NCI-H2227 treated with DMSO at 0.1 percent for 48 hours (cell line): ENCODE measurements around the gene TSHZ1.
"Not testable (repeated sequence)": the region's sequence is repeated elsewhere in the genome, so short reads cannot be mapped to it uniquely, and the experiment has no call there.

Source experiments
- DNase-seq: peaks from one replicate; lab custom pipeline; 2025; lab: John Stamatoyannopoulos, UW

The TSHZ1 gene

DNA sequence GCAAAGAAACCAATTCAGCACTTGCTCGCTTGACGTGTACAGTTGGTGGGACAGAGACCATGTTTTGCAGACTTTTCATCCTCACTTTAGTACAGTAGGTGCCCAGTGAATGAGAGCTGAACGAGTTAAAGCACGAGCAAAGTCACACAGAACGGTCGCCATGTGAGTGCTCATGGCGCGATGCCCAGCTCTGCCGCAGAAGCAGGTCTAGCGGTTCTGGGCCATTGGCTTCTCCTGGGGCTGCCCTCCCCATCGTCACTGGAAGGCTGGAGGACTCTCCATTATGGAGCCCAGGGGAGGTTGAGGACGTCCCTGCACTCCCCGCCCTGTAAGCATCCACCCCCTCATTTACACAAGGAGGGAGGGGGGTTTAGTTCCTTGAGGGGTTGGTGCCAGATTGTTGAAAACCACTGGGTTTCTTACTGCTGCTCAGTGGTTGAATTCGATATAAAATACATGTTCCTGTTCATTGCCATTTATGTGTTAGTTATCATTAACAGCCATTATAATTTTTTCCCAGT, 26.6 kb upstream of the TSHZ1 start:
- no peak for DNase-seq

DNA sequence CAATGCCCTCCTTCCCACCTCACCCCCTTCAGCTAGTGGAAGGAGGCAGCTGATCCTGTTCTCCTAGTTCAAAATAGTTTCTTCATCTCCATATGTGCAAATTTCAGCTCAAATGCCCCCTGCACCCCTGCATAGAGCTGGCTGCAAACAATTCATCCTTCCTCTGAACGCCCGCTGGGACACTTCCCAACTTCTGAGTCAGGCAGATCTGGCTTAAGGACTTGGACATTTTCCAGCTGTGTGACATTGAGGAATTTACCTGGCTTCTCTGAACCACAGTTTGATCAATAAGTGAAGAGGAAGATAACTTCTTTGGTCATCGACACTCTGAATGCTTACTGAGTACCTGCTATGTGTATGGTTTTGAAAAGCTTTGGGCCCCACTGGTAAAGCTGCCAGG, 25.1 kb upstream of the TSHZ1 start:
- no peak for DNase-seq

DNA sequence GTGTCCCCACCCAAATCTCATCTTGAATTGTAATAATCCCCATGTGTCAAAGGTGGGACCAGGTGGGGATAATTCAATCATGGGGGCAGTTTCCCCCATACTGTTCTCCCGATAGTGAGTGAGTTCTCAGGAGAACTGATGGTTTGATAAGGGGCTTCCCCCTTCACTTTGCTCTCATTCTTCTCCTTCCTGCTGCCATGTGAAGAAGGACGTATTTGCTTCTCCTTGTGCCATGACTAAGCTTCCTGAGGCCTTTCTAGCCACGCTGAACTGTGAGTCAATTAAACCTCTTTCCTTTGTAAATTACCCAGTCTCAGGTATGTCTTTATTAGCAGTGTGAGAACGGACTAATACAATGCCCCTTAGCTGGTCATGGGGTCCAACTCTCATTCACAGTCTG, 22.9 kb upstream of the TSHZ1 start:
- DNase-seq: not testable (repeated sequence)

DNA sequence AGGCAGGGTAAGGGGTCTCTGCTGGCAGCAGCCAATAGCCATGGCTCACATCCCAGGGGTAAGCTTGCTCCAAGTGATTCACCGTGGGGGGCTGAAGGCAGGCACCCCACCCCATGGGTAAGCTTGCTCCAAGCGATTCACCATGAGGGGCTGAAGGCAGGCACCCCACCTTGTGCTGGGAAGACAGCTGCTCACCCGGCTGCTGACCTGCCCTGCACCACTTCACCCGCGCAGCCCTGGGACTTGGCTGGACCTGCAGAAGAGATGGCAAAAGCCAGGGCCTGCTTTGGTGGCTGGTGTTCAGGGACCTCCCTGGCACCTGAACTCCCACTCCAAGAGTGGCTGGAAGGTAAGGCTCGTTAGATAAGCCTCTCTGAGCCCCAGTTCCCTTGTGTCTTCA, 20.9 kb upstream of the TSHZ1 start:
- no peak for DNase-seq

DNA sequence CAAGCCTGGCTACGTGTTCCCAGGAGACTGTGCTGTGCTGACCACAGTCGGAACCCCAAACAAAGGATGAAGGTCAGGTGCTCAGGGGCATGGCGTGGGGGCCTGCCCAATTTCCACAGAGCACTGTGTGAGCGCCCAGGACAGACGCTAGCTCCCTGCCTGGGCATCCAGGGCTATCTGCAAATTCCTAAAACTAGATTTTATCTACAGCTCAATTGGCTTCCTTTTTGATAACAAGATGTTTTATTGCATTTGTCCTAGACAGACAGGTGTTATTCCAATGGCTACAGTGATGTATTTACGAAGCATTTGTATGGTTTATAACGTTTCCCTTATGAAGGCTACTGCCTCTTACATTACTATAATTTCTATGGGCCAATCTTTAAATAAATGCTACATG, 17.7 kb upstream of the TSHZ1 start:
- DNase-seq: no peak

DNA sequence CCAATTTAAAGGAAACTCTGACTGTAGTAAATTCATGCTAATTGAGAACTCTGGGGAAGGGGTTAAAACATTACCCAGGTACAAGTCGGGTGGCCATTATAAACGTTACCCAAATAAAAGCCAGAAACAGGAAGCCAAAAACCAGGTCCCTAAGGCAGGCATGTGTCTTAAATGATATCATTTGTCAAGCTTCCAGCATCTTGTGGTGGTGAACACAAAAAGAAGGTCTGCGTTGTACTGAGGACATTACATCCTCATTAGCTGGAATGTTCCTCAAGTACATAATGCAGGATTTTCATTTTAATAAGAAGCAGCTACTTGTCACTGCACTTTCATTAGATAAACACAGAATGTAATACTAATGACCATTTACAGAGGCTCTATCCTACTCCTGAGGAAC, 12.6 kb upstream of the TSHZ1 start:
- no peak for DNase-seq

DNA sequence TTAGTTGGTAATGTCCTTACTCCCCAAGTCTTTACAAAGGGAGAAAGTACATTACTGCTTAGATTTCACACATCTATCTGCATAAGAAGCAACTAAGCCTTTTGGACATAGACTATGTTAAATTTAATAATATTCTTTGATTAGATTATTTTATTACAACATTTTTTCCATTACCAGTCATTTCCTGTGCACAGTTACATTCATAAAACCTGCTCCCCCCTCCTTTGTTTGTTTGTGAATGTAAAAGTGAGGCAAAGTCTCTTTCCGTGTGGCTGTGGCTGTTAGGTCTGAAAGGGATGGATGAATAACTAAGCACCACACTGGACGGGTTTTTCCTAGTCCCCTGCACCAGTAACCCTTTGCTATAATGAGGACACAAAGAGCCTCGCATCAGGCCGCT, 11.3 kb upstream of the TSHZ1 start:
- no peak for DNase-seq

DNA sequence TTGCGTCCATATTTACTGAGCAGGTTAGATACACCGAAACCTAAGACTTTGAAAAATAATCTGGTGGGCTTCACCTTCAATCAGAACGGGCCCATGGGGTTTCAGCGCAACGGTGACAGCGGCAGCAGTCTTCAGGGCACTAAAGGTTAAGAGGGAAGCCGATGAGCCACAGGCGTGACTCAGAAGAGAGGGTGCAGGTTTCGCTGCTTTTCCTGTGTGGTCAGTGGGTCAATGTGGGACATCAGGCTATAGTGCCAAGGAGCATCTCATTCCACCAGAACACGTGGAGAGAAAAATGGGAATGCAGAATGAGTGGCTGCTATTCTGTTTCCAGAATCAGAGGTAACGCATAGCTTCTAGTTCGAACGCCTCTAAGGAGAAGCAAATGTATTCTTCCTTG, 10.5 kb upstream of the TSHZ1 start:
- DNase-seq: no peak

DNA sequence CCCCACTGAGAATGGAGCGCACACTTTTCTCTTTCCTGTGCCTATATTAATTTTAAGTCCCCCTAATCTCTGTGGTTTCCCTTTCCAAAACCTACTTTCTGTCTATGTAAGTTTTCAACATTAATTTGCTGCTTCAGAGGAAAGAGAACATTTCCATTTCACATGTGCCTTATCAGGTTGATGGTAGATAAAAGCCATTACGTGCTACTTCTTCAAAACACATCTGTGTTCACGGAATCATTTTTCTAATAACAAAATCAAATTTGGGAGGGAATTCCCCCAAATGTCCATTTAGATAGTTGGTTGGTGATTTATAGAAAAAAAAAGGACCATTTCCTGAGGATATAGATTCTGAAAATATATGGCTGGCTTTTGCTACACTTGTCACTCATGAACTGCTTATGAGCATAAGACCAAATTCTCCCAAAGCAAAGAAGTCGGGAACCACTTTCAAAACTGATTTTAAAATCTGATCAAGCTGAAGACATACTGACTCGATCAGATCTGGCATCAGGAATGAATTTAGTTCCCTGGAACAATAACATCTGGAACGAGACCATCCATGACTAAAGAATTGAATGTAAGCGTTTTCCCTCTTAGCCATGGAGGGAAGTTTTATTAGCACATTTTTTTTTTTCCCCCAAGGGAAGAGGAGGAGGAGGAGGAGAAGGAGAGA, 9.9 kb upstream of the TSHZ1 start:
- DNase-seq: no peak

DNA sequence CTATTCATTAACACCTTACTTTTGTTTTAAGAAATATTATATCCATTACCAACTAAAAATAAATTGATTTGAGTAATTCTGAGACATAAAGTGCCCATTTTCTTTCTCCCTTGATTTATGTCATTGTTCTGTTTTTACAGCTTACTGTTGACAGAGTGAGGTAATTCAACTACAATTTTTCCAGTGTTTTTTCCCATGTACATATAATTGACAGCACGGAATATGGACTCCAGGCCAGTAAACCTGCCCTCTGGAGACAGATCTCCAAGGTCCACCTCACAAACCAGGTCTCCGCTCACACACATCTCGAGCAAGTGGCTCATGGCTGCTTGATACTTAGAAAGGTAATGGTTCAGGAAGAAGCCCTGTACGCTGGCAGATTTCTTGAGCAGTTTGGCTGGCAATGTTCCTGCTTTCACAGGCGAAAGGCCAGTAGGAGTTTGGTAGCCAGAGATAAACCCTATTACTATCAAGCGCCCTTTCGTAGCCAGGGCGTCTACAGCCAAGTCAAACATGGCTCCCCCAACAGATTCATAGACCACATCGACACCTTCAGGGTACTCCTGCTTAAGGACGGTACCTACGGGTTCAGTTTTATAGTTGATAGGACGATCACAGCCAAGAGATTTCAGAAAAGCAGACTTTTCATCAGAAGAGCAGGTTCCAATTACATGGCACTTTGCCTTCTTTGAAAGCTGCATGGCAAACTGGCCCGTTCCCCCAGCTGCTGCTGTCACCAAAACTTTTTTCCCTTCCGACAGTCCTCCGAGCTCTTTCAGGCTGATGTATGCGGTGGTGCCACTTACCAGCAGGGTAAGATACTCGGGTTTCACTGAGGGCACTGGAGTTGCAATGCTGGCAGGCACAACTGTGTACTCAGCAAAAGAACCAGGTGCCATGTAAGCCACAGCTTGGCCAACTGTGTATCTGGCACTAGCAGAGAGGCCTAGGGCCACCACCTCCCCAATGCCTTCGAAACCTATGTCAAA, 9.0 kb upstream of the TSHZ1 start:
- no peak for DNase-seq

DNA sequence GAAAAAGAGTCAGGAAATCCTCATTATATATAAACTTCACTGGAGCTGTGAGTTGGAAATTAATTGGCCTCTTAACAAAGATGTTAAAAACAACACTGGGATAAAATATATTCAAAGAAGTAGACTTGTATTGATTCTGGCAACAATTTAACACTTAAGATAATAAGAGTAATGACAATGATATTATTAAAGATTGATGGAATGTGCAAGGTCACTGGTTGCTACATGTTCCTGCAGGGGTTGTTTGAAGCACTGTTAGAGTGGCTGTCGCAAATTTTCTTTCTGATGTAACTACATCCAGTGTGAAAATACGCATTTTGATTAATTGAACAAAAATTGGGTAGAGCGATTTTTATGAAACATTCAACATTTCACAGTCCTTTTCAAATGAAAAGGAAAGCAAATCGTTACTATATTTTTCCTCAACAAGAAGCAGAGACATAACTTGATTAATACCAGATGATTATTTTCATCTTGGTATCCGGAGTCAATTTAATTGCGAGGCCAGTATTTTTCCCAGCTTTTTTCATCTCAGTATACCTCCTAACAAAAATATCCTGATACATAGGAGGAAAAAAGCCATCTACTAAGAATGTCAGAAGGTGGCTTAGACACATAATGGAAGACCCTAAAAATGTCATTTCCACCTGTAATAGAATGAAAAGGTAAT, 7.8 kb upstream of the TSHZ1 start:
- no peak for DNase-seq

DNA sequence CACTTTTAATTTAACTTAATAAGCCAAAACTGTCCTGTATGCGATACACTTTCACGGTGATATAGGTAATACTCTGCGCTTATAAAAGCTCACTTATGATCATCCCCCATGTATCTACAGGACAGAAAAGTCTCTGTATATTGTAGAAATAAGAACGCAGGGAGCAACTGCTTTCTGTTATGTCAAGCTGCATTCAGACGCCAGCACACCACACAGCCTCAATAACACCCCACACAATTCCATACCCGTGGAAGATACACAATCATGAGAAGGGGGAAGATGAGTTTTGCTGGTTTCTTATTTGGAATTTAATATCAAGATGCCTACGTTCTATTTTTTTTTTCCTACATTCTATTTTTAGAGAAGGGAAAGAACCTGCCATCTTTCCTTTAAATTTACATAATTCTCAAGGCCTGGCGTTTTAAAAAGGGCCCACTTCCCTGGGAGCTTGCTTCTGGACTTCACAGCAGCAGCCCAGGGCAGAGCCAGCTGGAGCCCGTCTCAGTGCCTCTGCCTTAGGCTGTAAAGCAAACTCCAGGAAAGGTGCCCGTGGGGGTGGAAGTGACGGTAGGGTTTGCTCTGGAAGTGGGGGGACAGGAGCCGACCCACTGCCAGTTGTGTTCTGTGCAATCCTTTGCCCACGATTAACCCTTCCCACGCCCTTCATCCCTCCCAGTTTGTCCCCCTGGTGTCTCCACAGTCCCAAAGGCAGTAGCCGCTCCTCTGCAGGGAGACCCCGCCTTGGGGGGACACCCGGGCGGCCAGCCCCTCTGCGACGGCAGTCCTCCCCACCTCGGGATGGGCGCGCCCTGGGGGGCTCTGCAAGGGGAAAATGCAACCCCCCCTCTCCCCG, 7.0 kb upstream of the TSHZ1 start:
- no peak for DNase-seq

DNA sequence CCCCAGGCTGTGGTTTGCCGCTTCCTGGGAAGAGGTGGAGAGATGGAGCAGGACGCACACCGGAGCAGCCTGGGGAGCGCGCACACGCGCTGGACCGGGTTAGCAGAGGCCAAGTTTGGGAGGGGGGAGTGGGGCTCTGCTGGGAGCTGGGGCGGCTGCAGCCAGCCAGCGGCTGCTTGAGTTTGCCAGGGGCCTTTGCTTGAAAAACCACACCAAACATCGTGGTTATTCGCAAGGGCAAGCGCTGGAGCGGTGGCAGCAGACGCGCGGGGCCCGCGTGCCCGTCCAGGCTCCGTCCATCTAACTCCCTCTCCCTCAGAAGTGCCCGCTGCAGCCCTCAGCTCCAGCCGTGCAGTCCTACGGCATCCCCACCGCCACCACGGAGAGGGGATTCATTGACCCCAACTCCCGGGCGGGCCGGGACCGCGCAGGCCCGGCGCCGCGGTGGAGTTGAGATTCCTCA, 6.3 kb upstream of the TSHZ1 start:
- no peak for DNase-seq

DNA sequence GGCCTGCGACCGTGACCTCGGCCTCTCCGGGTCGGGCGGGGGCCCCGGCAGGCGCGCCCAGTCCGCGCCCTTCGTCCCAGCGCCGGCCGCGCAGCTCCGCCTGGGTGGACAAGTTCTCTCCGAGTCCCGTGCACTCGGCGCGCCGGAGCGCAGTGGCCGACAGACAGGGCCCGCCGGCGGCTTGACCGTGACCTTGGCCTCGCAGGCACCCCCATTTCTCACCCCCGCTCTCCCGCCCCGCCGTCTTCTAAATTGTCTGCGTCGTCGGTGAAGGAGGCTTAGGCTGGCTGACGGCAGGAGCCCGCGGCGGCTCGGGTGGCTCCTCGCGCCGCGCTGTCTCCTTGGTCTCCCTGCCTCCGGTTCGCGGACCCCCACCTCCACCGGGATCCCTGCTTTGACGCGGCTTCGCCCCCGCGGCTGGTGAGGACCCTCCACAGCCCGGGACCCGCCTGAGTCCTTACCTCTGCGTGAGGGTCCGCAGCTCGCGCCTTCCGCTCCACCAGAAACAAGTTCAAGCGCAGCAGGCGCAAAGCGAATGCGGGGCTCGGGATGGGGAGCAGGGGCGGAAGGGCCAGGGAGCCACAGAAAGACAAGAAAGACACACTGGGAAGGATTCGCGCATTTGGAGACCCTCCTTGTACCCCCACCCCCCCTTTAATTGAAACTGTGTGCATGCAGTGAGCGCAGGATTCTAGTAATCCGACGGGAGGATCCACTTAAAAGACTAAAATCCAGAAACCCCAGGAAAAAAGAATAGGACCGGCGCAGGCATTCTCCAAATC, 5.7 kb upstream of the TSHZ1 start:
- no peak for DNase-seq

DNA sequence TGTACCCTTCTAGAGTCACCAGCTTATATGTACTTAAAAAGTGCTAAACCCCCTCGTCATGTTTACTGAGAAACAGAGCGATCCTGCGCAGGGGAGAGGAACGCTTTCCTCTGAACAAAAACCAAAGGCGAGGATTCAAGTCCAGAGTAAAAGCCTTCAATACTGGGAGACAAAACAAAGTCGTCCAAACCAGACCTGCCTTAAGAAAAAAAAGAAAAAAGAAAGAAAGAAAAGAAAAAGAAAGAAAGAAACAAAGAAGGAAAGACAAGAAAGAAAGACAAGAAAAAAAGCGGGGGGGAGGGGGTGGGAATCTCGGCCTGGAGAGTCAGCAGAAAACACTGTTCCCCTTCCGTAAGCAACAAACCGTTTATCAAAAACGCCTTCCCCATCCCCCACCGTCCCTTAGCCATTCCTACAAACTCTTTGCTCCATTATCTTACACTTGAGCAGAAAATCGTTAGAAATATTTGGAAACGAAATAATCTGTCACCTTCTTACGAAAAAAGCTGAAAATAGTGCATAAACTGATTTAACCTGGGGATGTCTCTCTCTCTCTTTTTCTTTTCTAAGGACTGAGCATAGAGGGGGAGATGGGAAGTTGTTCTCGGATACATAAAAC, 5.0 kb upstream of the TSHZ1 start:
- no peak for DNase-seq

DNA sequence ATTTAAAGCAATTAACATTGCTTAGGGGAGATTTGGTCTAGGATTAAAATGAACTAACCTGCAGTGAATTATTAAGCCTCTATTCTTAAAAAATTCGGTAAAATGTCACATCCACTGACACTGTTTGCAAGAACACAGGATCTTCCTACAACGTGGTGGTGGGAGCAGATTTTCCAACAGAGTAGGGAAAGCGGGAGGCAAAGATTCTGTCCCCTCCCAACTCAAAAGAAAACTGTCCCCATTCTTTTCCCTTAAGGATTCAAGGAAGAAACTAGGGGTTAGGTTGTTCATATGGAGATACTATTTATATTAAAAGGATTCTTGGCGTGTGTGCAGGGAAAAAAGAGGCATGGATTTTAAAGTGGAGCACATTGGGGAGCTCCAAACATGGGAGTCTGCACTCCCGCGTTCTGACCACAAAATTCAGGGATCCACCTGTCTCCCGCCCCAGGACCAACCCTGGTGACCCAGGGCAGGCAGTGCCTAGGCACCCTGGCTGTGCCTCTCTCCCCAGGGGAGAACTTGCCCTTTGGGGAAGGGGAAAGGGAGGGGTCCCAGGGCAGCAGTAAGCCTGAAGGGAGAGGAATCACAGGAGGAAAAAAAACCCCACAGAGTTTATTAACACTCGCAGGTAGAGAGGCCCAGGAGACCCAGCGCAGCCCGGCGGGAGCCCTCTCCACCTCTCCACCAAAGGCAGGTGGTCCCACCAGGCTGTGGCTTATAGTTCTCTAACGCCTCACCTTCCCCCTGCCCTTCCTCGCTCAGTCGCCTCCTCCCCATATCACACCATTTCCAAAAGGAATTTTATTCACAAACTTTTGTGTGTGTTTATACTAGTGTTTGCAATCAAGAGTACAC, 3.9 kb upstream of the TSHZ1 start:
- no peak for DNase-seq

DNA sequence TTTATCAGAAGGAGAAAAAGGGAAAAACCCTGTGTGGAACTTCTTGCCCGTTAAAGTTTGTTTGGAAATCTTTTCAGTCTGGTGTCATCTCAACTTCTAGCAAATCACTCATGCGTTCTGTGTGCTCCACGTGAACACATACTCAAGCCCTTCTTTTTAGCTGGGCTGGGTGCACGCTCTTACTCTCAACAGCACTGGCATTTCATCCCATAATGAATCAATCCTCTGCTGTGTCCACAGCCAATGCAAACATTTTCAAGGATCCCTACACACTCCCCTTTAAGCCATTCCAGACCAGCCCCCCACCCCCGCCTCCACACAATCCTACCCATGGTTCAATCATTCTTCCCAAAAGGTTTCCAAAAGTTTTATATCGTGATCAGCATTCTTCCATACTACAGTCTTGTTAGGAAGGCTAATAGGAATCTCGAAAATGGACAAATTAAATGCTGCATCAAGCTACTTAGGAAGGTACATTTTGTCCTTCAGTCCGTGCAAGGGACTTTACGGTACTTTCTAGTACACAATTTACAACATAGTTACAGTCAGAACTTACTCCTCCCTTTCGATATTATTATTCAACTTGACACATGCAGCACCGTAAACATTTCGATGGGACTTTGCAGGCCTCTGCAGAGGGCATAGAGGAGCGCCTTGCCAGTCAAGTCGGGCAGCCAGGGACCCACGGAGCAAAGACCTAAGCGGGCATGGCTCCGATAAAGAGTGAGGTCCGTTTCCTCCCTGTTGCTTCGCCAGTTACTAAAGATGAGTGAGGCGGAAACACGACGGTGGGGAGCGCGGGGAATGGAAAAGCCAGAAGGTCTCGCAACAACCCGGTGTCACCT, 3.1 kb upstream of the TSHZ1 start:
- DNase-seq: no peak

DNA sequence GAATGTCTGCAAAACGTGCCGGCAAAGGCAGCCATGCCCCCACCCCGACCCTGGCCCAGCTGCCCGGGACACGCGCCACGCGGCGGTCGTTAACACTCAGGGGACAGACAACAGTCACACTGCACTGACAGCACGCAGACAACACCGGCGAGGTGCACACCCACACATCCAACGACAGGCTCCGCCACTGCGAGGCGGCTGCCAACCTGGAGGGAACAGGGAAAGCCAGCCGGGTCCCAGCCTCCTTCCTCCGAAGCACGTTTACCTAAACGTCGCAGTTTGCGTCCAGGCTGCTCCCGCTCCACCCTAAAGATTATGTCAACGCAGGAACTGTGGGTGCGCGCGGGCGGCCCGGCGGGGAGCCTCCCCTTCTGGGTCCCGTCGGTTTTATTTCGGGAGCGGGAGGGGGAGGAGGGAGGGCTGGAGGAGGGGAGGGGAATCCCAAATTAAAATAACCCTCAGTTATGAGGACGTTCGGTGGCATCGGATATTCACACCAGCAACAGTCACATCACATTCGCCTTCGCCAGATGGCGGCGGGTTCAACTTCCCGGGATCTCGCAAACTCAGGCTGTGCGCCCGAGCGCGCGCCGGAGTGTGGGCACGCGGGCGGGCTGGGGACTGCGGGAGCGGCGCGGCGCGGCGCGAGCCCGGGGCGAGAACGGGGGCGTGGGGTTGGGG, 2.3 kb upstream of the TSHZ1 start:
- no peak for DNase-seq
